ENCODE measurements around the gene DTNBP1. TPM values are rescaled to one million over a fixed set of nuclear protein-coding genes. Genes with fewer than 3 reads are reported as not detected.

Gene DTNBP1
- total and polyA plus RNA-seq, 3 donors from 2014 or later, result 21.8 to 25.4 (median 22.6) TPM

DNA sequence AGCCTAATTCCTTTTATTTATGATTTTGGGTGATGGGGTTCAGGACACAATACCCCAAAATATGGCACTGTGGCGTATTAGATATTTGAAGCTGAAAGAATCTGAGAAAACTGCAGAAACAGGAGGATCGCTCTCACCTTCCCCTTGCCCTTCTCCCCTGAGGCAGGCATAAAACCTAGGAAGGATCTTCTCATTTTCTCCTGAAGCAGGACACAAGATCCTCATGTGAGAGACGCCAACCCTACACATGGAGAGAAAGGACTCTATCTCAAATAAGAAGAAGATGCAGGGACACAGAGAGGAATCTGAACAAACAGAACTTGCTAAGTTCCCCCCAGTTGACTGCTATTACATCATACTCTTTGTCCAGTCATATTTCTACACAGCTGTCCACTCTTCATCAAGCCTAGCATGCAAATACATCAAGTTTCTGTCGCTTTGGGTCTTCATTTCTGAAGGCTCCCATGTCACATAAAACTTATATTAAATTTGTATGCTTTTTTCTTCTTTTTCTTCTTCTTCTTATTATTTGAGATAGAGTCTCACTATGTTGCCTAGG is 109.0 kb downstream of the DTNBP1 start:
- Histone ChIP-seq H3K9me3 (no peaks in the 10 kb centered on the region), H3K4me1 (no peaks in the 10 kb centered on the region), H3K27me3 (no peaks in the 10 kb centered on the region), H3K36me3 (ENCODE audit: low read depth, missing control alignments) (no peaks in the 10 kb centered on the region), H3K4me3 (no peak overlapping the region), H3K27ac (no peak overlapping the region)
- TF ChIP-seq, protein P1, sequence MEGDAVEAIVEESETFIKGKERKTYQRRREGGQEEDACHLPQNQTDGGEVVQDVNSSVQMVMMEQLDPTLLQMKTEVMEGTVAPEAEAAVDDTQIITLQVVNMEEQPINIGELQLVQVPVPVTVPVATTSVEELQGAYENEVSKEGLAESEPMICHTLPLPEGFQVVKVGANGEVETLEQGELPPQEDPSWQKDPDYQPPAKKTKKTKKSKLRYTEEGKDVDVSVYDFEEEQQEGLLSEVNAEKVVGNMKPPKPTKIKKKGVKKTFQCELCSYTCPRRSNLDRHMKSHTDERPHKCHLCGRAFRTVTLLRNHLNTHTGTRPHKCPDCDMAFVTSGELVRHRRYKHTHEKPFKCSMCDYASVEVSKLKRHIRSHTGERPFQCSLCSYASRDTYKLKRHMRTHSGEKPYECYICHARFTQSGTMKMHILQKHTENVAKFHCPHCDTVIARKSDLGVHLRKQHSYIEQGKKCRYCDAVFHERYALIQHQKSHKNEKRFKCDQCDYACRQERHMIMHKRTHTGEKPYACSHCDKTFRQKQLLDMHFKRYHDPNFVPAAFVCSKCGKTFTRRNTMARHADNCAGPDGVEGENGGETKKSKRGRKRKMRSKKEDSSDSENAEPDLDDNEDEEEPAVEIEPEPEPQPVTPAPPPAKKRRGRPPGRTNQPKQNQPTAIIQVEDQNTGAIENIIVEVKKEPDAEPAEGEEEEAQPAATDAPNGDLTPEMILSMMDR (IDR thresholded peaks at IDR 0.05), result no peak
- no peak for TF ChIP-seq POLR2A (IDR thresholded peaks at IDR 0.05)
- intact Hi-C loops (cut with DNase I; ENCODE audit: low total_unique reads), result no loop called here
- 84 to 93% methylated on average over 4 of the region's 4 CpGs for WGBS, 2 donors
- DNase-seq, result no peak

DNA sequence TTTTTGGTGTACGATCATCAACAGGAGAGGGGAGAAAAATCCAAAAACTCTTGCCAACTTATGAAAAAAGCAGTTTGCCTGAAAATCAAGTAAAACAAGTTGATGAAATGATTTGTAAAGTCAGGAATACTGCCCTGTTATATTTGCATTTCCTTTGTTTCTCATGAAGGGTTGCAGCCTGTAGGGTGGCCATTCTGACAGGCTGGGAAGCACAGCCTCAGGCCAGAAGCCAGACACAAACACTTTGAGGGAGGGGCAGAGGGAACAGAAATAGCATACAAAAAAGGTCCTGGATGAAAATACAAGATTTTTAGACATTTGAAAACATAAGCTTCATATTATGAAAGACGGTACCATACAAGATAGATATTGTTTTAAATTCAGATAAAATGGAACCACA is 109.8 kb downstream of the DTNBP1 start:
- TF ChIP-seq, protein P1 (IDR thresholded peaks at IDR 0.05), result no peak
- H3K4me1 ChIP-seq, result no peaks in the 10 kb centered on the region
- WGBS, 2 donors, result 88 to 89% methylated on average over 2 of the region's 2 CpGs
- no peaks in the 10 kb centered on the region for H3K27me3 ChIP-seq
- H3K9me3 ChIP-seq, result no peaks in the 10 kb centered on the region
- DNase-seq, result no peak
- H3K4me3 ChIP-seq, result no peak overlapping the region
- no peaks in the 10 kb centered on the region for H3K36me3 ChIP-seq (ENCODE audit: low read depth, missing control alignments)
- no peak overlapping the region for H3K27ac ChIP-seq
- intact Hi-C loops (cut with DNase I; ENCODE audit: low total_unique reads), result no loop called here

DNA sequence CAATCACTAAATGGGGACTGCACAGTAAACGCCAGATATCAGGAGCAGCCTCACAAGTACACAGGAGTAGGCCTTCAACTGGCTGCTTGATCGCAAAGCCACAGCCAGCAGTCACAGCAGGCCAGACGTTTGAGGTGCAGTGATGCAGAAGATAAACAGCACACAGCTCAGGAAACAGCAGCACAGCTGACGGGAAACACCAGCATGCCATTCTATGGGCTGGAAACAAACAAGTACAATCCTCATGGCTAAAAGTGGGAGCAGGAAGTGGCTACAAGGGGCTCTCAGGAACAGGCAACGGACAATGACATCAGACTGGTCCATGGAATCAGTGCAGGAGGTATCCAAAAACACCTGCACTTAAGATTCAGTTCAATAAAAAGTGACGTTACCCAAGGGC is 111.0 kb downstream of the DTNBP1 start:
- TF ChIP-seq, protein P1 (IDR thresholded peaks at IDR 0.05), result no peak
- TF ChIP-seq POLR2A (IDR thresholded peaks at IDR 0.05), result no peak
- intact Hi-C loops (cut with DNase I; ENCODE audit: low total_unique reads), result no loop called here
- H3K4me1 ChIP-seq, result no peaks in the 10 kb centered on the region
- no peak overlapping the region for H3K27ac ChIP-seq
- H3K27me3 ChIP-seq, result no peaks in the 10 kb centered on the region
- H3K9me3 ChIP-seq, result no peaks in the 10 kb centered on the region
- WGBS, 2 donors, result 70 to 74% methylated on average over 6 of the region's 6 CpGs
- H3K36me3 ChIP-seq (ENCODE audit: low read depth, missing control alignments), result no peaks in the 10 kb centered on the region
- no peak overlapping the region for H3K4me3 ChIP-seq
- DNase-seq, result no peak

DNA sequence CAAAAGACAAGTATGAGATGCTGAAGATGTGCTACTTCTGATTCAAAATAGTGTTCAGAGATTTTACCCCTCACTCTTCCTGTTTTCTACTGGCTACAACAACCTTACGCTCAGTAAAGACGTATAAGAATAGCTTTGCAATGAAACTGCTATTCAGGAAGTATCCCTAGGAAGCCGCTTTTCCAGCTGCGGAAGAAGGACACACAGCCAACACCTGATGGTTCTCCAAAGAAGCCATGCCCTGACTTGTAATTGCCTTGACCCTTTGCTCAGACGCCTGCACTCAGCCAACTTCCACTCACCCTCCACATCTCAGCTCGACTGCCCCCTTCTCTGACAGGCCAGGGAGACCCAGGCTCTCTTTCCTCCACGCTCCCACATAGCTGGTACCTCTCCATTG is 111.6 kb downstream of the DTNBP1 start:
- Histone ChIP-seq H3K36me3 (ENCODE audit: low read depth, missing control alignments) (no peaks in the 10 kb centered on the region), H3K4me1 (no peaks in the 10 kb centered on the region), H3K27me3 (no peaks in the 10 kb centered on the region), H3K27ac (no peak overlapping the region), H3K9me3 (no peaks in the 10 kb centered on the region), H3K4me3 (no peak overlapping the region)
- intact Hi-C loops (cut with DNase I; ENCODE audit: low total_unique reads), result no loop called here
- no peak for DNase-seq
- WGBS, 2 donors, result 83 to 92% methylated on average over 7 of the region's 7 CpGs
- TF ChIP-seq, protein P1 (IDR thresholded peaks at IDR 0.05), result no peak

DNA sequence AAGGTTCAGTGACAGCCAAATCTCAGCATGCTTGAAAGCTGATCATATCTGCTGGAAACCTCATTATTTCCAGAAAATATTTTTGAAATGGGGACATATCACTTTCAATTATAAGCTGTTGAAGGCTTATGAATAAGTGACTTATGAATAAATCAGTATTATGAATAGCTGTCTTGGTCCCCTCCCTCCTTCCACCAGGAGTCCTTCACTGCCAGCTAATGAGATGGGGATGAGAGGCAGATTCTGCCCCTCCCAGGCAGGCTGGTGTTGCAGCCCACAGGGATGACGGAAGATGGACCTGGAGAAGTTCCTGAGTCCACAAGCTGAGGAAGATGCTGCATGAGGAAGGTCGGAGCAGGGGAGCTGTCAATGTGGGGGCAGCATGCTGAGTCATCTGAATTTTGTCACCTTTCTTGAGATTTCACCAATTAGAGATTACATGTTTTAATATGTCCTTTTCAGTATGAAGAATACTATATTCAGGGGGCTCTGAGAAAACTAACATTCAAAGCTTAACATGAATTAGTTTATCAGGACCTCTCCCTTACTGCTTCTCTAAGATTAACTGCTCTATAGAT is 112.2 kb downstream of the DTNBP1 start:
- no peak for DNase-seq
- Histone ChIP-seq H3K9me3 (no peaks in the 10 kb centered on the region), H3K4me3 (no peak overlapping the region), H3K36me3 (ENCODE audit: low read depth, missing control alignments) (no peaks in the 10 kb centered on the region), H3K27ac (no peak overlapping the region), H3K27me3 (no peaks in the 10 kb centered on the region), H3K4me1 (no peaks in the 10 kb centered on the region)
- 86 to 94% methylated on average over 2 of the region's 2 CpGs for WGBS, 2 donors
- intact Hi-C loops (cut with DNase I; ENCODE audit: low total_unique reads), result no loop called here
- TF ChIP-seq, protein P1 (IDR thresholded peaks at IDR 0.05), result no peak
- no peak for TF ChIP-seq POLR2A (IDR thresholded peaks at IDR 0.05)

Measured in testis (tissue), 3 donors.